ENCODE measurements around the gene GHITM.

GRCh38 chr10:84179059-84179710 lies 39.9 kb downstream of the GHITM start:
- TF ChIP-seq CTCF (IDR thresholded peaks at IDR 0.05), result no peak
- no peak for TF ChIP-seq POLR2A (IDR thresholded peaks at IDR 0.05)

Measured in esophagus squamous epithelium (tissue), 4 donors.